ENCODE results near the gene VAMP8.
"Not testable (repeated sequence)": the region's sequence is repeated elsewhere in the genome, so short reads cannot be mapped to it uniquely, and the experiment has no call there.

VAMP8 gene

GRCh38 chr2:85547089-85547858 lies 30.1 kb upstream of the VAMP8 start:
- DNase-seq (ENCODE audit: low read depth): no peak

DNA sequence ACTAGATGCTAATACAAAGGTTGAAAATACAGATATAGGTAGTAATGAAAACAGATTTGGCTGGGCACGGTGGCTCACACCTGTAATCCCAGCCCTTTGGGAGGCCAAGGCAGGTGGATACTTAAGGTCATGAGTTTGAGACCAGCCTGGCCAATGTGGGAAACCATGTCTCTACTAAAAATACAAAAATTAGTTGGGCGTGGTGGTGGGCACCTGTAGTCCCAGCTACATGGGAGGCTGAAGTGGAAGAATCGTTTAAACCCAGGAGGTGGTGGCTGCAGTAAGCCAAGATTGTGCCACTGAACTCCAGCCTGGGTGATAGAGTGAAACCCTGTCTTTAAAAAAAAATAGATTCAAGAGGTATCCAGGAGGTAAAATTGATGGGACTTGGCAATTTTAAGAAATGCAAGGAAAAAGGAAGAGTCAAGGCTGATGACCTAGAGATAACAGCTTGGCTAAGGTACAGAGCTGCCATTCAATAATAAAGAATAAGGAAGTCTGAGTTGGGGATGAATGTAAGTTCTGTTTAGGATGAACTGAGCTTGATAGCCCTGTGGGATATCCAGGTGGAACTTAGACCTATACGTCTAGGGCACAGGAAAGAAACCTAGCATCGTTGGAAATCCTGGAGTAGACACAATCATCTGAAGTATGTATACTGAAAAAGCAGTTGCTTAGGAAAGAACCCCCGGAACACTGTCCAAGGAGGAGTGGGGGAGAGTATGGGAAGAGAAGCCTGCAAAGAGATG lies 29.4 kb upstream of the VAMP8 start:
- no peak for DNase-seq (ENCODE audit: low read depth)

- DNase-seq (ENCODE audit: low read depth): no peak
Observed at GRCh38 chr2:85548608-85548900, 28.8 kb upstream of the VAMP8 start.

DNA sequence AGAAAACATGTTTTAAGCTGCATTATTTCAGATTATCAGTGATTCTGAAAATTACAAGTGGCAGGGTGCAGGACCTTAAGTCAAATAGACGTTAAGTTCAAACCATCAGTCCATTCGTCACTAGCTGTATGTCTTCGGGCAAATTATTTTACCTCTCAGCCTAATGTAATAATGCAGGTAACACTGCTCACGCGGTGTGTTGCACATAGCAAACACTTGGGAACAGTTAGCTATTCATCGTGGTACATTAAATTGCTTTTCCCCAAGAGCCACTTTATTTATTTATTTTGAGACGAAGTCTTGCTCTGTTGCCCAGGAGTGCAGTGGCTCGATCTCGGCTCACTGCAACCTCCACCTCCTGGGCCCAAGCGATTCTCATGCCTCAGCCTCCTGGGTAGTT lies 28.3 kb upstream of the VAMP8 start:
- DNase-seq (ENCODE audit: low read depth): no peak

GRCh38 chr2:85549826-85550225 lies 27.6 kb upstream of the VAMP8 start:
- DNase-seq (ENCODE audit: low read depth): no peak

DNA sequence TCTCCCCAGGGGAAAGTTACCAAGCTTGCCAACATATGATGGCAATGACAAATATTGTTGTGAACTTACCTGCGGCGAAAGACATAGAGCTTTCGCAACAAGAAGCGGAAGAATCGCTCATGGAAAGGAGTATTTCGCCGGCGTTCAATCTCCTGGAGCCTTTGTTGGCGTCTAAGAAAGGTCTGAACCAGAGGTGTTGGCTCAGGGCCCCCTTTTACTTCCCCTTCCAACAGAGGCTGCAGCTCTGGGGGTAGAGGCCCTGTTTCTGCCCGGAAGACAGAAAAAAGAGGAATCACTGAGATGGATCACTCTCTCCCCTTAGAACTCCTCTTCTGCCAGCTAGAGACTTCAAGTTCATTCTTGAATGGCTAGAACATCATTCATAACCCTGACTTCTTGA lies 26.9 kb upstream of the VAMP8 start:
- DNase-seq (ENCODE audit: low read depth): no peak

- peak; percentile 89 for DNase-seq (ENCODE audit: low read depth)
Observed at GRCh38 chr2:85551698-85552678, 25.4 kb upstream of the VAMP8 start.

- no peak for DNase-seq (ENCODE audit: low read depth)
Observed at GRCh38 chr2:85553184-85553583, 24.2 kb upstream of the VAMP8 start.

- no peak for DNase-seq (ENCODE audit: low read depth)
Observed at GRCh38 chr2:85554980-85555612, 22.3 kb upstream of the VAMP8 start.

DNA sequence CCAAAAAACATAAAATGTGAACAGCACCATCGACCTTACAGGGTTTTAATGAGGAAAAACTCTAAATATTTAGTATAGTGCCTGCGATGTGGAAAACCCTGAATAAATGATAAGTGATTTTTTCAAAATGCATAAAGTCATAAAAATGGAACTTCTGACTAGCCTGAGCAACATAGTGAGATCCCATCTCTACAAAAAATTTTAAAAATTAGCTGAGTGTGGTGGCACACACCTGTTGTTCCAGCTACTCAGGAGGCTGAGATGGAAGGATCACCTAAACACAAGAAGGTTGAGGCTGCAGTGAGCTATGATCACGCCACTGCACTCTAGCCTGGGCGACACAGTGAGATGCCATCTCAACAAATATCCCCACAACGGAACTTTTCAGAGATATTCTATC lies 20.3 kb upstream of the VAMP8 start:
- DNase-seq (ENCODE audit: low read depth): no peak

- DNase-seq (ENCODE audit: low read depth): no peak
Observed at GRCh38 chr2:85558160-85558559, 19.2 kb upstream of the VAMP8 start.

DNA sequence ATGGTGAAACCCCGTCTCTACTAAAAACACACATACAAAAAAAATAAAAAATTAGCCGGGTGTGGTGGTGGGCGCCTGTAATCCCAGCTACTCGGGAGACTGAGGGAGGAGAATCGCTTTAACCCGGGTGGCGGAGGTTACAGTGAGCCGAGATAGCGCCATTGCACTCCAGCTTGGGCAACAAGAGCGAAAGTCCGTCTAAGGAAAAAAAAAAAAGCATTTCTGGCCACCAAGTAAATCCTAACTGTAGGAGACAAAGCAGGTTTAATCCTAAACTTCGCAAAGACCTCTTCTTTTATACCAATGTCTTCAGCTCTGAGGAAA lies 17.0 kb upstream of the VAMP8 start:
- not testable (repeated sequence) for DNase-seq (ENCODE audit: low read depth)

DNA sequence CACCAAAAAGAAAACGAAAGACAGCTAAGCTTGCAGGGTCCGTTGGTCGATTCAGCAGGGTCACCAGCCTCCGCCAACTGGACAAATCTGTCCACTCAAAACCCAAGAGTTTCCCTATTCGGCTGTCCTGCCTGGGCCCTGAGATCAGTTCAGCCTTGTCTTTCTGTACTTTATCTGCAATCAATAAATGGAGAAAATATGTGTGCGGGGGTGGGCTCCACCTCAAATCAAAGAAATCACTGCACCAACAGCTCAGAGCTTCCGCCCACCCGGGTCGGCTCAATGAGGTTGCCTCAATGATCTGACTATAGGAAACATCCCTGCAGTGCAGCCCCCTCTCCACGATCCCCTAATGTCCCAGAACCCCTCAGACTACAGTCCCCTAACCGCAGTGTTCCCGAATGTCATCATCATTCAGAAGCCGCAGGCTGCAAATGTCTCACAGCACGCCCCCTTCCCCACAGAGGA lies 16.5 kb upstream of the VAMP8 start:
- DNase-seq (ENCODE audit: low read depth): no peak

DNA sequence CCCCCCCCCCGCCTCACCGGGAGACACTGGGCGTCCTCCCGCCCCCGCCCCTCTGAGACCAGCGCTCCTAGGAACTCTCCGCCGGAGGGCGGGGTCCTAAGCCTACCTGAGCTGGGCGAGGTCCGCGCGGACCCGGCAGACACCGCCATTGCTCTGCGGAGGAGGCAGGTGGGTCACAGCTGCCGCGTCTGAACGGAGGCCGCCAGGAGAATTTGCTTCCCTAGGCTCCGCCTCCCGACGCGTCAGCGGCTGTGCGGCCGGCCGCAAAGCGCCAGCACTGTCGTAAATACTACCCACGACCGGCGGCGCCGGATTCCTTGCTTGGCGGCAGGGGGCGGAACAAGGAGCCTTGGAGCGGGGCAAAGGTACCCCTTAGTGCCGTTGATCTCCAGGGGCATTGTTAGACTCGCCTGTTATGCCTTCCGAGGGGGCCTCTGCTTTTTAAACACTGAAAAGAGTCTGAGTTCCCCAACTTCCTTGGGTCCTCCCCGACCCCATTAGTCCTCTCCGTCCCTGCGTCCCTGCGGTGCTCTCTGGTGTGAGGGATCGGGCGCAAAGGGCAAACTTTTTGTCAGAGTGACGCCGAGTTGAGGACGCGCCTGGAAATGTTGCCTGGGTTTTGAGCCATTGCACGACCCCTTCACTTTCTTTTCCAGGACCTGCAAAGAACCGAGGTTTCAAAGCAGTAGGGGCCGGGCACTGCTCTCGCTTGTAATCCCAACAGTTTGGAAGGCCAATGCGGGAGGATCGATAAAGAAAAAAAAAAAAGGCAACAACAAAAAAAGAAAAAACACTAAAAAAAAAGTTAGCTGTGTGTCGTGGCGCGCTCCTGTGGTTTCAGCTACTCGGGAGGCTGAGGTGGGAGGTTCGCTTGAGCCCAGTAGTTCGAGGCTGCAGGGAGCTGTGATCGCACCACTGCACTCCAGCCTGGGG lies 15.8 kb upstream of the VAMP8 start, which contains the start of gene GGCX:
GGCX (minus strand) TSS at position 214 of the 933 bp plus-strand sequence; CDS start at position 149, 65 bp downstream.
- DNase-seq (ENCODE audit: low read depth): peak; percentile 91

DNA sequence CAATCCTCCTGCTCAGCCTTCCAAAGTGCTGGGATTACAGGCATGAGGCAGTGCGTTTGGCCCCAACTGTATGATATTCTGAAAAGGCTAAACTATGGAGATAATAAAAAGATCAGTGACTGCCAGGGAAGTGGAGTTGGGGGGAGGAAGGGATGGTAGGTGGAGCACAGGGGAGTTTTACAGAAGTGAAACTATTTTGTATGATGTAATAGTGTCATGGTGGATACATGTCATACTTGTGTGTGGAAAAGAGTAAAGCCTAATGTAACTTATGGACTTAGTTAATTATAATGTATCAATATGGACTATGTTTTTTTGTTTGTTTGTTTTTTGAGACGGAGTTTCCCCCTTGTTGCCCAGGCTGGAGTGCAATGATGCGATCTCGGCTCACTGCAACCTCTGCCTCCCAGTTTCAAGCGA lies 13.2 kb upstream of the VAMP8 start:
- DNase-seq (ENCODE audit: low read depth): no peak

- no peak for DNase-seq (ENCODE audit: low read depth)
Observed at GRCh38 chr2:85566265-85566664, 11.1 kb upstream of the VAMP8 start.

GRCh38 chr2:85575739-85576138 lies 1.6 kb upstream of the VAMP8 start:
- DNase-seq (ENCODE audit: low read depth): no peak

- DNase-seq (ENCODE audit: low read depth): no peak
Observed at GRCh38 chr2:85577063-85577385, 362 bp upstream of the VAMP8 start.

DNA sequence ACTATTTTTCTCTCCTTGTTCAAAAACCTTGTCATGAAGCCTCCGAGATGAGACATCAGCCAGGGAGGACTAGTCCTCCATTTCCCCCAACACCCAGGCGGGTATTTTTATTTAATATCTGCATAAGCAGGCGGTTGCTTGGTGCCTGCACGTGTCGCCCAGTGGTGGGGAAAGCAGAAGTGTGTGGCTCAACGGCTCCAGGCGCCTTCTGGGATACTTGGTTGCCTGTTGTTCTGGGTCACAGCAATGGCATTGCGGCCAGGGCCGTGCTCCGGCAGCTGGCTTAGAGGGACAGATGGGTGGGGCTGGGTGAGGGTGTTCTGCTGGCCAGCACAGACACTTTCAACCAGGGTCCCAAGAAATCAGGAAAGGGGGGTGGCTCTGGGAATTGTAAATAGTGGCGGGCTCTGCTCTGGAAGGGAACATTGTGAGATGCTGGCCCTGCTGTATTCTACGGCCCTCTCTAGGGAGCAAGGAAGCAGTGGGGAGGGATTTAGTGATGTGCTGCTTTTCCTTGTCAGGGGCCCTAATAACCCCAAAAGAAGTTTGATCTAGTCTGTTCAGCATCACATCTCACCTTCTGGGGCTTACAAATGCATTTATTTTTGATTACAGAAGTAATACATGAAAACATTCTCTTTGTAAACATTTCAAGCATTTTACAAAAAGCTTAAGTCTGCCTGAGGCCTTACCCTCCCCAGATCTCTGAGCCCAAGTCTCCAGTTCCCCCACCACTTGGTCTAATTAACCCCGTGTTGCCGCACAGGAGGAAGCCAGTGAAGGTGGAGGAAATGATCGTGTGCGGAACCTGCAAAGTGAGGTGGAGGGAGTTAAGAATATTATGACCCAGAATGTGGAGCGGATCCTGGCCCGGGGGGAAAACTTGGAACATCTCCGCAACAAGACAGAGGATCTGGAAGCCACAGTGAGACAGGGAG lies 1.1 kb downstream of the VAMP8 start:
- DNase-seq (ENCODE audit: low read depth): no peak

All from stimulated activated CD8-positive, alpha-beta memory T cell treated with anti-CD3 and anti-CD28 coated beads, Interleukin-12 subunit alpha, Interleukin-12 subunit beta, amount 100 ng/mL, for 1 hour (primary cell).